Tibial nerve (tissue), 4 donors: ENCODE results near the gene SMOC1.

Experiments used
- CTCF ChIP-seq, 5 experiments: fragments of 200-600 bp in 3 of 5; fragments of 450-650 bp in 2 of 5; sonication (generic) in 3 of 5; IDR thresholded peaks; one replicate each; pipeline ENCODE4 v1.5.1; 2016 to 2019; ENCODE audit warnings: antibody characterized with exemption in 5 of 5, mild to moderate bottlenecking in 3 of 5, moderate library complexity in 2 of 5
- EP300 ChIP-seq, 2 donors: sonication (generic); formaldehyde crosslinking; IDR thresholded peaks; one replicate each; pipeline ENCODE4 v1.6.1; 2017; ENCODE audit warnings: antibody characterized with exemption in 2 of 2, mild to moderate bottlenecking in 1 of 2
- POLR2A ChIP-seq, 2 donors: fragments of 450-650 bp; IDR thresholded peaks; one replicate each; pipeline ENCODE4 v1.6.1; 2017; ENCODE audit warnings: antibody characterized with exemption in 2 of 2, mild to moderate bottlenecking in 2 of 2, moderate library complexity in 2 of 2

DNA sequence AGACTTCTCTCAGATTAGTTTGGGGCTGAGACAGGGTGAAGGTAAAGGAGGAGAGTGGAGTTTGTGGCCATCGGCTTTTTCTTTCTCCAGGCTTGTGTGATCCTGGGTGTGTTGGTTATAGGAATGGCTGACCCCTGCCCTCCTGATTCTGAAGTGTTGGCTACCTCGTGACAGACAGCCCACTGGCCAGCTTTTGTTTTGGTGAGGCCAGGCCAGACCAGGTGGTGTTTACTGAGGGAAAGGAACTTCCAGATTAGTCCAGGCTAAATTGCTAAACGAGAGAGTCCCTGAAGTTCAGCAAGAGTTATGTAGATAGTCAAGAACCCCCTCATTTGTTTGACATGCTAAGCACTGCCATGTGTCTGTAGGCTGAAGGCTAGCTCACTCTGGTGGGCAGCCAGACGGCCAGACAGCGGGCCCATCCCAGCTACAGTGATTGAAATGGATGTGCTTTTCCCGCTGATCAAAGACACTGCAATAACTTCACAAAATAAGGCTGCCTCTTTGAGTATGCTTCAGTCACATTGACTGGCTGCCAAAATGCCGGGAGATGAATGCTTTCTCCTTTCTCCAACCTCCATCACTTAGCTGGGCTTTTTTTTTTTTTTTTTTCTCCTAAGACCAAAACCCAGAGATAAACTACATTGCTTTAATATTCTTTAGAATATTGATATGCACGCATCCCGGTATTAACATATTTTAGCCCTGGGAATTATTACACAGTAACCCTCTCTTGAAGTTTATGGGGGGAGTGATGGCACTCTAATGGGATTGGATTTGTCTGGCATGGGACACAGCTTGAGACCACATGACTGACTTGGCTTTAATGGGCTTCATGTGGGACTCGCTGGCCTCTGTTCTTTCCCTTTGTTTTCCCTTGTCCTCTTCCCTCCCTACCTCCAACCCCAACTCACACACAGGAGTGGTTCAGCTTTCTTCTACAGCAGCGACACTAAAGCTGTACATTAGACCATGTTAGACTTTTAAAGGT lies 76.9 kb downstream of the SMOC1 start:
- TF ChIP-seq CTCF (IDR thresholded peaks at IDR 0.05) (no peak), EP300 (IDR thresholded peaks at IDR 0.05) (no peak), POLR2A (IDR thresholded peaks at IDR 0.05) (no peak)
